GM06990 (cell line): Measurements from ENCODE around the gene MEPE.
"Not testable (repeated sequence)": the region's sequence is repeated elsewhere in the genome, so short reads cannot be mapped to it uniquely, and the experiment has no call there.

Source experiments
- DNase-seq: peaks from one replicate; pipeline ENCODE4 v3.0.0-alpha.2; 2011; ENCODE audit not compliant: insufficient read length; ENCODE audit errors: extremely low read depth
- H3K27me3 ChIP-seq: replicated peaks from 2 replicates; pipeline ENCODE4 v1.6.0; 2011; ENCODE audit warnings: low read length; ENCODE audit not compliant: control insufficient read depth, insufficient read depth
- H3K36me3 ChIP-seq: 2 replicates; pipeline ENCODE4 v1.5.1; 2011; ENCODE audit warnings: low read length; ENCODE audit not compliant: control insufficient read depth, insufficient read depth
- H3K4me3 ChIP-seq: replicated peaks from 2 replicates; pipeline ENCODE4 v1.5.1; 2011; ENCODE audit warnings: low read depth, mild to moderate bottlenecking, control low read depth, low read length
- TF ChIP-seq, protein P1 (sequence below): IDR thresholded peaks from 2 replicates; pipeline ENCODE4 v1.5.1; 2011; ENCODE audit warnings: low read length, control low read depth, mild to moderate bottlenecking, inconsistent platforms; ENCODE audit not compliant: insufficient read depth, poor library complexity, severe bottlenecking

The MEPE gene

DNA sequence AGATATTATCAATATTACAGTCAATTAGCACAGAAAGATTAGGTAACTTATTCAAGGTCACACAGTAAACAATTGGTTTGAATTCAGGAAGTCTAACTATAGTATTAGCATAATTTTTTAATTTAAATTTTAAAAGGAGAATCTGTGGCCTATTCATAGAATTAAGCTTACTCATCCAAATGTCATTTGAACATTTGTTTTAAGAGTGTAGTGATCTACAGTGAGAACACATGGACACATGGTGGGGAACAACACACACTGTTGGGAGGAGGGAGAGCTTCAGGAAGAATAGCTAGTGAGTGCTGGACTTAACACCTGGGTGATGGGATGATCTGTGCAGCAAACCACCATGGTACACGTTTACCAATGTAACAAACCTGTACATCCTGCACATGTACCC is 48.3 kb downstream of the MEPE start:
- no peak overlapping the region for H3K4me3 ChIP-seq
- no peaks in the 10 kb centered on the region for H3K36me3 ChIP-seq
- no peaks in the 10 kb centered on the region for H3K27me3 ChIP-seq
- TF ChIP-seq, protein P1, sequence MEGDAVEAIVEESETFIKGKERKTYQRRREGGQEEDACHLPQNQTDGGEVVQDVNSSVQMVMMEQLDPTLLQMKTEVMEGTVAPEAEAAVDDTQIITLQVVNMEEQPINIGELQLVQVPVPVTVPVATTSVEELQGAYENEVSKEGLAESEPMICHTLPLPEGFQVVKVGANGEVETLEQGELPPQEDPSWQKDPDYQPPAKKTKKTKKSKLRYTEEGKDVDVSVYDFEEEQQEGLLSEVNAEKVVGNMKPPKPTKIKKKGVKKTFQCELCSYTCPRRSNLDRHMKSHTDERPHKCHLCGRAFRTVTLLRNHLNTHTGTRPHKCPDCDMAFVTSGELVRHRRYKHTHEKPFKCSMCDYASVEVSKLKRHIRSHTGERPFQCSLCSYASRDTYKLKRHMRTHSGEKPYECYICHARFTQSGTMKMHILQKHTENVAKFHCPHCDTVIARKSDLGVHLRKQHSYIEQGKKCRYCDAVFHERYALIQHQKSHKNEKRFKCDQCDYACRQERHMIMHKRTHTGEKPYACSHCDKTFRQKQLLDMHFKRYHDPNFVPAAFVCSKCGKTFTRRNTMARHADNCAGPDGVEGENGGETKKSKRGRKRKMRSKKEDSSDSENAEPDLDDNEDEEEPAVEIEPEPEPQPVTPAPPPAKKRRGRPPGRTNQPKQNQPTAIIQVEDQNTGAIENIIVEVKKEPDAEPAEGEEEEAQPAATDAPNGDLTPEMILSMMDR, result no peak
- no peak for DNase-seq

DNA sequence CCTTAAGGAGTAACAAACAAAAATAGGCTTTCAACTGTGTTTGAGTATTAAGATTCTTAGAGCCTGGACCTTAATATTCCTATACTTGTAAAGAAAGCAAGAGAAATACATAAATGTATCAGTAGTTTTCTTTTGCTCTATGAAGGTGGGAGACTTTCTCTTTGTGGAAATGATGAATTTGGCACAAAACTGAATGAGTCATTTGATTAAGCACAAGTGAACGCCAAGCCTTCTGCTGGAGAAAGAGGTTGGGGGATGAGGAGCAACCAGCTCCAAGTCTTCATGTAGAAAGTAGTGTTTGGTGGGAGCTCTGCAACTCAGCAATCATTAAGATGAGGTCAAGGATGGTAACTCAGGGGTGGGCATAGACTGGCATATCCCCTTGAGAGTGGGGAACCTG is 49.6 kb downstream of the MEPE start:
- Histone ChIP-seq H3K36me3 (no peaks in the 10 kb centered on the region), H3K4me3 (no peak overlapping the region), H3K27me3 (no peaks in the 10 kb centered on the region)
- DNase-seq, result no peak
- TF ChIP-seq, protein P1, result no peak

DNA sequence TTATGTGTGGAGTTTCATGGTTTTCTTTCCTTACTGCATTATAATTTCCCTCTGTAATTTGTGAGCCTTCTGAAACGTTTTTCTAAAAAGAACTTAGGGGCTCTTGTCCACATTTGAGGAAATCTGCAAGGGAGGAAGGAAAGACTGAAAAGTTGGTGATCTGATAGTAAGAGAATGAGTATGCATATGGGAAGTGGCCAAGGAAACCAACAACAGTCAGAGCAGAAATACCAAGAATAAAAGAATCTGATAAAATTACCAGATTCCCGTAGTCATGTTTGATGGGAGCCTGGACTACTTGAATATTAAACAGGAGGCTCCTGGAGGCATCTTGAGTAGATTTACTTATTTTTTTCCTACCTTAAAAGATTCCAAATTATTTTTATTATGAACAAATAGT is 50.1 kb downstream of the MEPE start:
- TF ChIP-seq, protein P1, result no peak
- no peaks in the 10 kb centered on the region for H3K27me3 ChIP-seq
- H3K36me3 ChIP-seq, result no peaks in the 10 kb centered on the region
- no peak overlapping the region for H3K4me3 ChIP-seq
- DNase-seq, result no peak

DNA sequence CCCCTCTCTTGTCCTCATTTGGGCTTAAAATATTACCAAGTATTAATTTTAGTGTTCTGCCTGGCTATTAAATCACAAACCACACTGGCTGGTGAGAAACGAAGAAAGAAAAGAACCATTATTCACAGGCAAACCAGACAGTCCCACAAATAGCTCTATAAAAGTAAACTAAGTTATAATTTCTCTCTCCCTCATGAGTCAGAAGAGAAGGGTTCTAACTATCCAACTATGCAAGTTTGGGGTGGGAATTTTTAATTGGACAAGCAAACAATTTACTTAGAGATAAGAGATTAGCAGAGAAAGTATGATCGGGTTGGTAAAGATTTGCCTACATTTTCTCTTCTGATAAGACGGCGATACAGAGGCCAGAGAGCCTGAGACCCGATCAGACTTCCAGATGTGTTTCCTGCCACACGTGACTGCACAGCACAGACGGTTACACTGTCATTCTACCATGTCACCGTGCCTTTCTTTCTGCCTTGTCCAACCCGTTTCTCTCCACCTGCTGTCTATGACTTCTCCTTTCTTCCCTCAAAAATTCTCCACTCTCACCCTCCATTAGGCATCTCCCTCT is 52.3 kb downstream of the MEPE start:
- no peaks in the 10 kb centered on the region for H3K27me3 ChIP-seq
- H3K36me3 ChIP-seq, result no peaks in the 10 kb centered on the region
- no peak for DNase-seq
- TF ChIP-seq, protein P1, result no peak
- no peak overlapping the region for H3K4me3 ChIP-seq

DNA sequence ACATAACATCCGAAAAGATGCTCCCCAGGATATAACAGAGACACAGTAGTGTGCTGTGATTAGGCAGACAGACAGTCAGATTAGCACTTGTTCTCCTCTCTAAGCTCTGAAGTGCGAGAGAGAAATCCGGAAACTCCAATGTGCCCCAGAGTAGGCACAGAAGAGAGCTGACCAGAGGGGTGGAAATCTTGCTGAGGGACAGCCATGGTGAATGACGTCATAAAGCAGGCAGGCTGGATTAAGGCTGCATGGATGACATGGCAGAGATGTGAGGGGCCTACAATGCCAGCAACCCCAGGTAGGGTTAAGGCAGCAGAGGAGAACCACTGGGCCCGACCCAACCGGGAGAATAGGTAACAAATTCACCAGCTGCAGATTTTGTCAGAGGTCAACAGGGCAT is 53.3 kb downstream of the MEPE start:
- H3K27me3 ChIP-seq, result no peaks in the 10 kb centered on the region
- H3K36me3 ChIP-seq, result no peaks in the 10 kb centered on the region
- no peak overlapping the region for H3K4me3 ChIP-seq
- DNase-seq, result no peak
- TF ChIP-seq, protein P1, result no peak

DNA sequence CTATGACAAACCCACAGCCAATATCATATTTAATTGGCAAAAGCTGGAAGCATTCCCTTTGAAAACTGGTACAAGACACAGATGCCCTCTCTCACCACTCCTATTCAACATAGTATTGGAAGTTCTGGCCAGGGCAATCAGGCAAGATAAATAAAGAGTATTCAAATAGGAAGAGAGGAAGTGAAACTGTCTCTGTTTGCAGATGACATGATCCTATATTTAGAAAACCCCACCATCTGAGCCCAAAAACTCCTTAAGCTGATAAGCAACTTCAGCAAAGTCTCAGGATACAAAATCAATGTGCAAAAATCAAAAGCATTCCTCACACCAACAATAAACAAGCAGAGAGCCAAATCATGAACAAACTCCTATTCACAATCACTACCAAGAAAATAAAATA is 58.0 kb downstream of the MEPE start:
- not testable (repeated sequence) for H3K36me3 ChIP-seq, H3K27me3 ChIP-seq, DNase-seq, H3K4me3 ChIP-seq
